Activated gamma-delta T cell (primary cell): ENCODE measurements around the gene PLA2G2E.
"Not testable (repeated sequence)": the region's sequence is repeated elsewhere in the genome, so short reads cannot be mapped to it uniquely, and the experiment has no call there.

Experiments used
- DNase-seq: peaks from one replicate; lab custom pipeline; 2025; lab: John Stamatoyannopoulos, UW

Gene PLA2G2E

DNA sequence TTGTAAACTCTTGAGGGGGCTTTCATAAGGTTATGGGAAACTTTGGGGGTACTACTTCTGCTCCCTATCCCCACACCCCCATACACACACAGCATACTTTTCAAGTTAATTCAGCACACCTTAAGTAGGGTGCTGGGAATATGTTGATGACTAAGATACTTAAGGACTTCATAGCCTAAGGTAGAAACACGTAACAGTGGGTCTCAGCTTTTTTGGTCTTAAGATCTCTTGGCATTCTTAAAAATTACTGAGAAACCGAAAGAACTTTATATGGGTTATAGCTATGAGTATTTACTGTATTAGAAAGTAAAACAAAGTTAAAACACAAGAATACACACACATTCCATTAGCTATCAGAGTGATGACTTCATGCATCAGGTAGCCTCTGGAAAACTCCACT, 39.1 kb downstream of the PLA2G2E start:
- DNase-seq, result no peak

DNA sequence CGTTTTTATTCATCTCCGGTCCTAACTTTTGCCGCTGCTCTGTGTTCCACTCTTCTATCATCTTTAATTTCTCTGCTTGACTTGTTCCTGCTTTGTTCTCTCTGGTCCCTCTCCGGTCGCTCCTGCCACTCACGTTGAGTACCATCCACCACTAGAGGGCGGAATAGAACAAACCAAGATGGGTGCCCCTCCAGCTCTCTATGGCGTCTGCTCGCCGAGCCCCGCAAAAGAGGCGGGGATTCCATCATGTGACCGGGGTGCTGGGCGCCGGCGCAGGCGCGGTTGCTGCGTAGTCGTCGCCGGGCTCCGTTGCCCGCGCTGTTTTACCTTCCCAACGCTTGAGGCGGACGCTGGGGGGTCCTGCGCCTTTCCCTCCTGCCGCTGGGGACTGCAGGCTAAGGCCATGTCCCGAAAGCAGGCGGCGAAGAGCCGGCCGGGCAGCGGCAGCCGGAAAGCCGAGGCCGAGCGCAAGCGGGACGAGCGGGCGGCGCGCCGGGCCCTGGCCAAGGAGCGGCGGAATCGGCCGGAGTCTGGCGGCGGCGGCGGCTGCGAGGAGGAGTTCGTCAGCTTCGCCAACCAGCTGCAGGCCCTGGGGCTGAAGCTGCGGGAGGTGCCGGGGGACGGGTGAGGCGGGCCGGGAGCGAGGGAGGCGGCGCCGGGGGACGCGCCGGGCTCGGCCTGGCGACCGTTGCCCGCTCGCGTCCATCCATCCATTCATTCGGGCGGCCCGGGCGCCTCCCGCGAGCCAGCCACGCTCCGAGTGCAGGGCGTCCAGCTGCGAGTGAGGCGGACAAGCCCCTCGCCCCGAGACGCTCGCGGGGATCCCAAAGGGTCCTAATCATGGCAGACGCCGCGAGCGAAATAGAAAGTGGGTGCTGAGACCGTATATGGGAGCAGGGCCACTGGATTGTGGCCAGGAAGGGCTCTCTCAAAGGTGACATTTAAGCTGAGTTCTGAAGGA, 41.0 kb downstream of the PLA2G2E start, which contains the start of gene OTUD3:
Gene OTUD3 (plus strand): TSS at position 285 of the 961 bp plus-strand sequence. CDS start 119 bp downstream, at position 404.
- DNase-seq, result peak; percentile 89

DNA sequence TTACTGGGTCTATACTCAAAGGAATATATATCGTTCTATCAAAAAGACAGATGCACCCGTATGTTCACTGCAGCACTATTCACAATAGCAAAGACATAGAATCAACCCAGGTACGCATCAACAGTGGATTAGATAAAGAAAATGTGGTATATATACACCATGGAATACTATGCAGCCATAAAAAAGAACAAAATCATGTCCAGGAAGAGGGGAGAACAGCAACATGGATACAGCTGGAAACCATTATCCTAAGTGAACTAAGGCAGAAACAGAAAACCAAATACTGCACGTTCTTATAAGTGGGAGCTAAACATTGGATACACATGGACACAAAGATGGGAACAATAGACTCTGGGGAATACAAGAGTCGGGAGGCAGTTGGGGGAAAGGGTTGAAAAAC, 42.6 kb downstream of the PLA2G2E start:
- DNase-seq, result not testable (repeated sequence)

DNA sequence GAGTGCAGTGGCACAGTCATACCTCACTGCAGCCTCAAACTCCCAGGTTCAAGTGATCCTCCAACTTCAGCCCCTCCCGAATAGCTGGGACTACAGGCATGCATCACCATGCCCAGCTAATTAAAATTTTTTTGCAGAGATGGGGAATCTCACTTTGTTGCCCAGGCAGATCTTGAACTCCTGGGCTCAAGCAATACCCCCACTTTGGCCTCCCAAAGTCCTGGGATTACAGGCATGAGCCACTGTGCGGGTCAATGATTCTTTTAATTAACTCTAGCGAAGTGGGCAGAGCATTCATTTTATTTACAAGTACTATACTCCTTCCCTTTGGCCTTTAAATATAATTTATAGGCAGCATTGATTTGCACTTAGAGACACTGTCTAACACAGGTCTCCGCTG, 43.8 kb downstream of the PLA2G2E start:
- no peak for DNase-seq

DNA sequence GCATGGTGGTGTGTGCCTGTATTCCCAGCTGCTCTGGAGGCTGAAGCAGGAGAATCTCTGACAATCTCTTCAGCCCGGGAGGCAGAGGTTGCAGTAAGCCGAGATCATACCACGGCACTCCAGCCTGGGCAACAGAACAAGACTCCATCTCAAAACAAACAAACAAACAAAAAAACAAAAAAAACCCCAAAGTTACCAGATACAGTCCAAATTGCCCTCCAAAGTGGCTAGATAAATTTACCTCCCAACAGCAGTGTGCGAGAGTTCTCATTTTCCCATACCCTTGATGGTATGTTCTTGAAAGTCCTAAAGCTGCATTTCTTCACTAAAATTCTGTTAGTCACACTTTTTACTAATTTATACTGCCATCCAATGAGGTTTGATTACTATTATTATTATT, 44.2 kb downstream of the PLA2G2E start:
- DNase-seq, result no peak

- DNase-seq, result no peak
These were observed 44.8 kb downstream of the PLA2G2E start for GRCh38 chr1:19878637-19878985.

GRCh38 chr1:19877821-19878636, 45.4 kb downstream of the PLA2G2E start:
- no peak for DNase-seq

- DNase-seq, result no peak
These were observed 46.2 kb downstream of the PLA2G2E start for GRCh38 chr1:19877181-19877750.

GRCh38 chr1:19872190-19872589, 51.2 kb downstream of the PLA2G2E start:
- no peak for DNase-seq
